ENCODE measurements around the gene SNCG.
"Not testable (repeated sequence)": the region's sequence is repeated elsewhere in the genome, so short reads cannot be mapped to it uniquely, and the experiment has no call there.

The SNCG gene

GRCh38 chr10:86972613-86973380, 14.4 kb downstream of the SNCG start:
- peaks cover 7% of the 10 kb centered on the region for H3K27me3 Mint-ChIP-seq
- peaks cover 26% of the 10 kb centered on the region for H3K4me1 Mint-ChIP-seq (ENCODE audit: low read depth)
- H3K36me3 Mint-ChIP-seq (ENCODE audit: low read depth) = no peaks in the 10 kb centered on the region
- no peaks in the 10 kb centered on the region for H3K9me3 Mint-ChIP-seq
- DNase-seq = no peak
- peak overlapping the region; percentile 4 for H3K27ac Mint-ChIP-seq
- H3K4me3 Mint-ChIP-seq = no peak overlapping the region

- no peaks in the 10 kb centered on the region for H3K9me3 Mint-ChIP-seq
- no peaks in the 10 kb centered on the region for H3K36me3 Mint-ChIP-seq (ENCODE audit: low read depth)
- H3K4me3 Mint-ChIP-seq = no peak overlapping the region
- no peak for DNase-seq
- H3K27ac Mint-ChIP-seq = no peak overlapping the region
- no peaks in the 10 kb centered on the region for H3K27me3 Mint-ChIP-seq
- peaks cover 17% of the 10 kb centered on the region for H3K4me1 Mint-ChIP-seq (ENCODE audit: low read depth)
These were observed 16.1 kb downstream of the SNCG start for GRCh38 chr10:86974484-86974883.

DNA sequence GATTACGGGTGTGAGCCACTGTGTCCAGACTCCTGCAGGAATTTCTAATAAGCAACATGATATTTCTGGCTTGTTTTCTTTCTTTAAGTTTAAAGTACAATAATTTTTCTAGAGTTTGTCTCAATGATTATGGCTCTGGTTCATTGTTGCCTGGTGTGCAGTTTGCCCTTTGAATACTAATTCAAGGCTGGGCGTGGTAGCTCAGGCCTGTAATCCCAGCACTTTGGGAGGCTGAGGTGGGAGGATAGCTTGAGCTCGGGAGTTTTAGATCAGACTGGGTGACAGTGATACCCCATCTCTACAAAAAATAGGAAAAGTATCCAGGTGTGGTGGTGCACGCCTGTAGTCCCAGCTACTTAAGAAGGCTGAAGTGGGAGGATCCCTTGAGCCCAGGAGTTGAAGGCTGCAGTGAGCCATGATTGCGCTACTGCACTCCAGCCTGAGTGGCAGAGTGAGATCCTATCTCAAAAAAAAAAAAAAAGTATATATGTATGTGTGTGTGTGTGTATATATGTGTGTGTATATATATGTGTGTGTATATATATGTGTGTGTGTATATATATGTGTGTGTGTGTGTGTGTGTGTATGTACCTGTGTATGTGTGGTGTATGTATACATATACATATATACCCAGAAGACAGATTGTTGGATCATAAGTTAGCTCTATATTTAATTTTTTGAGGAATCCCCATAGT, 18.1 kb downstream of the SNCG start:
- no peaks in the 10 kb centered on the region for H3K27me3 Mint-ChIP-seq
- H3K4me1 Mint-ChIP-seq (ENCODE audit: low read depth) = peaks cover 7% of the 10 kb centered on the region
- no peak overlapping the region for H3K27ac Mint-ChIP-seq

DNA sequence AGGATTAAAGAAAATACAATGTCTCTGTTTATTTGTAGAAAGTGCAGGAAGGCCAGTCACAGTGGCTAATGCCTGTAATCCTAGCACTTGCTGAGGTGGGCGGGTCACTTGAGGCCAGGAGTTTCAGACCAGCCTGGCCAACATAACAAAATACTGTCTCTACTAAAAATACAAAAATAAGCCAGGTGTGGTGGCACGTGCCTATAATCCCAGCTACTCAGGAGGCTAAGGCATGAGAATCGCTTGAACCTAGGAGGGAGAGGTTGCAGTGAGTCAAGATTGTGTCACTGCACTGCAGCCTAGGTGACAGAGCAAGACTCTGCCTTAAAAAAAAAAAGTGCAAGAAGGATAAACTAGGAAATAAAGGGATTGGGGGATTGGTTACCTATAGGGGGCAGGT, 20.1 kb downstream of the SNCG start:
- not testable (repeated sequence) for DNase-seq; H3K4me3 Mint-ChIP-seq; H3K9me3 Mint-ChIP-seq; H3K36me3 Mint-ChIP-seq (ENCODE audit: low read depth); H3K4me1 Mint-ChIP-seq (ENCODE audit: low read depth); H3K27ac Mint-ChIP-seq; H3K27me3 Mint-ChIP-seq

More for the DNA sequence above, 18.1 kb downstream of the SNCG start:
- H3K9me3 Mint-ChIP-seq = no peaks in the 10 kb centered on the region
- H3K4me3 Mint-ChIP-seq = no peak overlapping the region
- H3K36me3 Mint-ChIP-seq (ENCODE audit: low read depth) = no peaks in the 10 kb centered on the region
- no peak for DNase-seq

DNA sequence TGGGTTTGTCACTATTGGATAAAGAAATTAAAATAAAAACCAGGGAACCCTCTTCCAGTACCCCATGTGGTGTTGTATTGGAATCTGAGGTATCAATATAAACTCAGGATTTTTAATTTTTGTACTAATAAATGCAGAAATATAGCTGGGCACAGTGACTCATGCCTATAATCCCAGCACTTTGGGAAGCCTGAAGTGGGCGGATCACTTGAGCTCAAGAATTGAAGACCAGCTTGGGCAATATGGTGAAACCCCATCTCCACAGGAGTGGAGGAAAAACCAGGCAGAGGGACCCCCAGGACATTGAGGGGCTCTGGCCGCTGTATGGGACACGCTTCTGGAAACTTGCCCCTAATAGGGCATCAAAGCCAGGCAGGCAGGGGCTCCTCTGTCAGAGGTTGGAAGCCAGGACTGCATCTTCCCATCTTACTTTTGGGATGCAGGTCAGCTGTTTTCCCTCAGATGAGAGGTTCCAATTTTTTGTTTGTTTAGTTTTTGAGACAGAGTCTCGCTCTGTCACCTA, 21.0 kb downstream of the SNCG start:
- Mint-ChIP-seq H3K9me3 (no peaks in the 10 kb centered on the region), H3K4me3 (no peak overlapping the region), H3K4me1 (ENCODE audit: low read depth) (no peaks in the 10 kb centered on the region), H3K27ac (no peak overlapping the region), H3K27me3 (no peaks in the 10 kb centered on the region), H3K36me3 (ENCODE audit: low read depth) (no peaks in the 10 kb centered on the region)
- no peak for DNase-seq

DNA sequence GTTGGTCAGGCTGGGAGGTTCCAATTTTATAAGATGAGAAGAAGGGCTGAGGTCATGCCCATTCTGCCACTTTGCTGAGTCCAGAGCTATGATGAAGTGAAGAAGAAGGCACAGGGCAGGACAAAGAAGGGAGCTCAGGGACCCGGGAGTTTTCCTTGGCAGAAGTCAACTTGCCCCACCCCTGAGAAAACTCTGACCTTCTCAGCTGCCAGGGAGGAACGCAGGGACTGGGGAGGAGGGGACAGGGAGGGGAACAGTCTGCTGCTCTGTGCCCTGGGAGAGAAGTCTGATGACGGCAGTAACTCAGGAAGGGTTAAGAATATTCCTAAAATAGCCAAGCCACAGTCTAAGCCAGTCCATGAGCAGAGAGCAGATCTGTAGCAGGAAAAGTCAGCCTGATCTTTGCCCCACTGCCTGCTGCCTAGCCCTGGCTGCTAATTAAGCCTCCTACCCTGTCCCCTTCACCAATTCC, 21.6 kb downstream of the SNCG start:
- Mint-ChIP-seq H3K27ac (no peak overlapping the region), H3K4me1 (ENCODE audit: low read depth) (no peaks in the 10 kb centered on the region), H3K9me3 (no peaks in the 10 kb centered on the region), H3K27me3 (no peaks in the 10 kb centered on the region), H3K4me3 (no peak overlapping the region), H3K36me3 (ENCODE audit: low read depth) (no peaks in the 10 kb centered on the region)
- DNase-seq = no peak

DNA sequence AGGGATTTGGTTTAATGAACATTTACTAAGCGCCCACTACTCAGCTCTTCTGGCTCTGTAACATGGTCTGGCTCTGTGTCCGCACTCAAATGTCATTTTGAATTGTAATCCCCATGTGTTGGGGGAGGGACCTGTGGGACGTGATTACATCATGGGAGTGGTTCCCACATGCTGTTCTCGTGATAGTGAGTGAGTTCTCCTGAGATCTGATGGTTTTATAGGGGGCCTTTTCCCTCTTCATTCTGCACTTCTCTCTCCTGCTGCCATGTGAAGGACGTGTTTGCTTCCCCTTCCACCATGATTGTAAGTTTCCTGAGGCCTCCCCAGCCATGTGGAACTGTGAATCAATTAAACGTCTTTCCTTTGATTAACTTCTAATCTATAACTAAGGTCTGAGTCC, 22.6 kb downstream of the SNCG start:
- not testable (repeated sequence) for H3K36me3 Mint-ChIP-seq (ENCODE audit: low read depth); H3K27ac Mint-ChIP-seq; H3K4me3 Mint-ChIP-seq; H3K4me1 Mint-ChIP-seq (ENCODE audit: low read depth); H3K27me3 Mint-ChIP-seq; DNase-seq; H3K9me3 Mint-ChIP-seq

GRCh38 chr10:86981716-86982115, 23.3 kb downstream of the SNCG start:
- no peak overlapping the region for H3K4me3 Mint-ChIP-seq
- no peaks in the 10 kb centered on the region for H3K9me3 Mint-ChIP-seq
- H3K4me1 Mint-ChIP-seq (ENCODE audit: low read depth) = no peaks in the 10 kb centered on the region
- no peaks in the 10 kb centered on the region for H3K27me3 Mint-ChIP-seq
- no peak overlapping the region for H3K27ac Mint-ChIP-seq
- DNase-seq = no peak
- H3K36me3 Mint-ChIP-seq (ENCODE audit: low read depth) = no peaks in the 10 kb centered on the region

- not testable (repeated sequence) for H3K4me1 Mint-ChIP-seq (ENCODE audit: low read depth); DNase-seq; H3K27me3 Mint-ChIP-seq; H3K27ac Mint-ChIP-seq; H3K36me3 Mint-ChIP-seq (ENCODE audit: low read depth); H3K4me3 Mint-ChIP-seq; H3K9me3 Mint-ChIP-seq
These were observed 26.1 kb downstream of the SNCG start for GRCh38 chr10:86984498-86984897.

DNA sequence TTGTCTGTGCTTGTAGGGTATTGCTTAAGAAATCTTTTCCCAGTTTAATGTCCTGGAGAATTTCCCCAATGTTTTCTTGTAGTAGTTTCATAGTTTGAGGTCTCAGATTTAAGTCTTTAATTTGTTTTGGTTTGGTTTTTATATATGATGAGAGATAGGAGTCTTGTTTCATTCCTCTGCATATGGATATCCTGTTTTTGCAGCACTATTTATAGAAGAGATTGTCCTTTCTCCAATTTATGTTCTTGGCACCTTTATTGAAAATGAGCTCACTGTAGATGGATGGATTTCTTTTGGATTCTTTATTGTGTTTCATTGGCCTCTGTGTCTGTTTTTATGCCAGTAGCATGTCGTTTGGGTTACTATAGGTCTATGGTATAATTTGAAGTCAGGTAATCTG, 30.1 kb downstream of the SNCG start:
- H3K27me3 Mint-ChIP-seq = peaks cover 20% of the 10 kb centered on the region
- no peaks in the 10 kb centered on the region for H3K9me3 Mint-ChIP-seq
- H3K4me1 Mint-ChIP-seq (ENCODE audit: low read depth) = no peaks in the 10 kb centered on the region
- H3K4me3 Mint-ChIP-seq = no peak overlapping the region
- DNase-seq = no peak
- no peak overlapping the region for H3K27ac Mint-ChIP-seq
- no peaks in the 10 kb centered on the region for H3K36me3 Mint-ChIP-seq (ENCODE audit: low read depth)

DNA sequence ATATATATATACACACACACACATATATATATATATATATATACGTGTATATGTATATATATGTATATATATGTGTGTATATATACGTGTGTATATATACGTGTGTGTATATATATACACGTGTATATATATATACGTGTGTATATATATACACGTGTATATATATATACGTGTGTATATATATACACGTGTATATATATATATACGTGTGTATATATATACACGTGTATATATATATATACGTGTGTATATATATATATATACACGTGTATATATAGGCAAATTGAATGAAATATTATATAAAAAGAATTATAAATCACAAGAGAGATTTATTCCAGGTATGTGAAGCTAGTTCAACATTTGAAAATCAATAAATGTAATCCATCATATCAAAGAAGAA, 33.0 kb downstream of the SNCG start:
- peaks cover 20% of the 10 kb centered on the region for H3K27me3 Mint-ChIP-seq
- H3K9me3 Mint-ChIP-seq; H3K36me3 Mint-ChIP-seq (ENCODE audit: low read depth); H3K4me1 Mint-ChIP-seq (ENCODE audit: low read depth); DNase-seq; H3K4me3 Mint-ChIP-seq; H3K27ac Mint-ChIP-seq: not testable (repeated sequence)

- H3K4me1 Mint-ChIP-seq (ENCODE audit: low read depth) = no peaks in the 10 kb centered on the region
- H3K36me3 Mint-ChIP-seq (ENCODE audit: low read depth) = no peaks in the 10 kb centered on the region
- no peak overlapping the region for H3K27ac Mint-ChIP-seq
- DNase-seq = no peak
- H3K9me3 Mint-ChIP-seq = no peaks in the 10 kb centered on the region
- H3K4me3 Mint-ChIP-seq = no peak overlapping the region
- peaks cover 20% of the 10 kb centered on the region for H3K27me3 Mint-ChIP-seq
These were observed 34.1 kb downstream of the SNCG start for GRCh38 chr10:86992456-86992855.

DNA sequence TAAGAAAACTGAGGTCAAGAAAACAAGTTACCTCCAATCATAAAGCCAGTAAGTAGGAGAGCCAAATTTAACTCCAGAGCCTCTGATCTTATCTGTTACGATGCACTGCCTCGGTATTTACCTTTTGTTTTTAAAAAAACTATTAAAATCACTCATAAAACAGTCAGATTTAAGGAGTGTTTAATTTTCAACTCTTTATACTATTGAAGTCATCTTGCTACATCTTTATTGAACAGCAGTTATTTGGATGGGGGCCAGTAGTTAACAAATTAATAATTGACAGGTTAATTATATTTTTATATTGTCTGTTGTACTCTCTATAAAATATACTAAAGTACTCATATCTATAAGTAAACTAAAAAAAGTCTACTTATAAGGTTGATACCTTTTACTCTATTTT, 34.5 kb downstream of the SNCG start:
- Mint-ChIP-seq H3K4me1 (ENCODE audit: low read depth) (no peaks in the 10 kb centered on the region), H3K27ac (no peak overlapping the region), H3K27me3 (peaks cover 17% of the 10 kb centered on the region), H3K36me3 (ENCODE audit: low read depth) (no peaks in the 10 kb centered on the region), H3K9me3 (no peaks in the 10 kb centered on the region), H3K4me3 (no peak overlapping the region)
- DNase-seq = no peak

DNA sequence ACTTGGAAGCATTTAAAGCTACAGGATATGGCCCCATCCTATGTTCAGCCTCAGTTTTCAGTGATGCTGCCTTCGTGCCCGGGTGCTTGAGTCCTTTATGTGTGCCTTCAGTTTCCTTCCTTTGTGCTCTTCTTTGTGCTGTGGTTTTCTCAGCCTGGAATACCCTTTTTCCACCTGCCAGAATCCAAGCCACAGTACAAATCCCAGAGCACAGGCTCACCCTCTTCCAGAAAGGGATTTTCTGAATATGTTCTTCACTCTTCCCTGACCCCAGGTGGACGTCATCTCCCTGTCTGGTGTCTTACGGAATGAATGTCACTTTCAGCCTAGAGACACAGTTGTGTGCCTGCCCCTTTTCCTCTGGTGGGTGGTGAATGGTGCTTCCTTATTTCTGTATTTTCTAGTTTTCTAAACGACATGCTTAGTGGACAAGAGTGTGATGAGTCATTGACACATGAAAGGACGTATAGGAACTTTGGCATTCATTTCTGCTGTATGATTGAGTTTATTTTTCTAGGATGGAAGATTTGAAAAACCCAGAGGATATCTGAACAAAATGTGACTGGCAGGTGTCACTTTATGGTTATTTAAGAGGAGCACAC, 41.5 kb downstream of the SNCG start:
- not testable (repeated sequence) for H3K27ac Mint-ChIP-seq; H3K27me3 Mint-ChIP-seq; DNase-seq; H3K4me3 Mint-ChIP-seq; H3K9me3 Mint-ChIP-seq; H3K36me3 Mint-ChIP-seq (ENCODE audit: low read depth); H3K4me1 Mint-ChIP-seq (ENCODE audit: low read depth)

DNA sequence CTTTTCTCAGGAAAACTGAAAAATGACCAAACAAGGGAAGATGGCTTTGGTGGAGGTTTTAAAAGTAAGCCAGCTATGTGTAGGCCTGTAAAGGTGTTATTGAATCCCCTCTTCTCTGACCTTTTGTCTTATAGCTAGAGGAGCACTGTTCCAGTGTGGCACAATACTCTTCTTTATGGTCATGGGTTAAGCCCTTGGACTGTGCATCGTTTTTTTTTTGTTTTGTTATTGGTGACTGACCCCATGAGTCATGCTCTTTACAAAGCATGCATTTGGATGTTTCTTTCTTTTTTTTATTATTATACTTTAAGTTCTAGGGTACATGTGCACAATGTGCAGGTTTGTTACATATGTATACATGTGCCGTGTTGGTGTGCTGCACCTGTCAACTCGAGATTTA, 42.1 kb downstream of the SNCG start:
- no peaks in the 10 kb centered on the region for H3K27me3 Mint-ChIP-seq
- H3K36me3 Mint-ChIP-seq (ENCODE audit: low read depth) = no peaks in the 10 kb centered on the region
- DNase-seq = no peak
- H3K4me1 Mint-ChIP-seq (ENCODE audit: low read depth) = no peaks in the 10 kb centered on the region
- no peaks in the 10 kb centered on the region for H3K9me3 Mint-ChIP-seq
- no peak overlapping the region for H3K4me3 Mint-ChIP-seq
- H3K27ac Mint-ChIP-seq = no peak overlapping the region

All from activated T-cell treated with anti-CD3 and anti-CD28 coated beads, Interleukin-2, amount 50 U/mL, for 24 hours (primary cell).